HEK293 (cell line): ENCODE measurements around the gene RPS18.

Experiments used
- GFI1B ChIP-seq: fragments of 450-650 bp; formaldehyde crosslinking; IDR thresholded peaks from 2 replicates; pipeline ENCODE4 v1.5.1; 2016; ENCODE audit warnings: missing biosample characterization, missing genetic modification characterization
- GLIS1 ChIP-seq: fragments of 450-650 bp; formaldehyde crosslinking; IDR thresholded peaks from 2 replicates; pipeline ENCODE4 v1.5.1; 2016; ENCODE audit warnings: missing biosample characterization, missing genetic modification characterization
- GLIS2 ChIP-seq: fragments of 450-650 bp; formaldehyde crosslinking; IDR thresholded peaks from 2 replicates; pipeline ENCODE4 v1.5.1; 2016; ENCODE audit warnings: missing biosample characterization, missing genetic modification characterization
- HOXD13 ChIP-seq: sonication (generic); formaldehyde crosslinking; IDR thresholded peaks from 2 replicates; pipeline ENCODE4 v1.8.0; 2022; ENCODE audit warnings: missing genetic modification reagents, borderline replicate concordance
- KLF7 ChIP-seq: fragments of 450-650 bp; formaldehyde crosslinking; IDR thresholded peaks from 2 replicates; pipeline ENCODE4 v1.5.1; 2016; ENCODE audit warnings: missing biosample characterization, missing genetic modification characterization, borderline replicate concordance
- KLF9 ChIP-seq: fragments of 450-650 bp; formaldehyde crosslinking; IDR thresholded peaks from 2 replicates; pipeline ENCODE4 v1.5.1; 2016; ENCODE audit warnings: missing biosample characterization, missing genetic modification characterization, low read depth
- MYNN ChIP-seq: fragments of 450-650 bp; formaldehyde crosslinking; IDR thresholded peaks from 2 replicates; pipeline ENCODE4 v1.5.1; 2016; ENCODE audit warnings: missing biosample characterization, missing genetic modification characterization, borderline replicate concordance
- WT1 ChIP-seq: fragments of 450-650 bp; formaldehyde crosslinking; IDR thresholded peaks from 2 replicates; pipeline ENCODE4 v1.5.1; 2016; ENCODE audit warnings: missing biosample characterization, missing genetic modification characterization
- ZBTB48 ChIP-seq: fragments of 450-650 bp; formaldehyde crosslinking; IDR thresholded peaks from 2 replicates; pipeline ENCODE4 v1.5.1; 2016; ENCODE audit warnings: missing biosample characterization, missing genetic modification characterization
- ZFP3 ChIP-seq: fragments of 450-650 bp; formaldehyde crosslinking; IDR thresholded peaks from 2 replicates; pipeline ENCODE4 v1.5.1; 2016; ENCODE audit warnings: low read depth, missing biosample characterization, missing genetic modification characterization
- ZFP41 ChIP-seq: fragments of 450-650 bp; formaldehyde crosslinking; IDR thresholded peaks from 2 replicates; pipeline ENCODE4 v1.5.1; 2016; ENCODE audit warnings: missing biosample characterization, missing genetic modification characterization, borderline replicate concordance
- ZNF121 ChIP-seq: fragments of 450-650 bp; formaldehyde crosslinking; IDR thresholded peaks from 2 replicates; pipeline ENCODE4 v1.5.1; 2016; ENCODE audit warnings: missing biosample characterization, missing genetic modification characterization
- ZNF169 ChIP-seq: fragments of 450-650 bp; formaldehyde crosslinking; IDR thresholded peaks from 2 replicates; pipeline ENCODE4 v1.5.1; 2016; ENCODE audit warnings: missing biosample characterization, missing genetic modification characterization
- ZNF174 ChIP-seq: fragments of 450-650 bp; formaldehyde crosslinking; IDR thresholded peaks from 2 replicates; pipeline ENCODE4 v1.5.0; 2017; ENCODE audit warnings: missing biosample characterization, mild to moderate bottlenecking, missing genetic modification characterization
- ZNF248 ChIP-seq: fragments of 450-650 bp; formaldehyde crosslinking; IDR thresholded peaks from 2 replicates; pipeline ENCODE4 v1.5.1; 2017; ENCODE audit warnings: missing biosample characterization, missing genetic modification characterization
- ZNF404 ChIP-seq: fragments of 450-650 bp; formaldehyde crosslinking; IDR thresholded peaks from 2 replicates; pipeline ENCODE4 v1.5.1; 2017; ENCODE audit warnings: missing biosample characterization, missing genetic modification characterization
- ZNF426 ChIP-seq: fragments of 450-650 bp; formaldehyde crosslinking; IDR thresholded peaks from 2 replicates; pipeline ENCODE4 v1.5.1; 2017; ENCODE audit warnings: missing biosample characterization, missing genetic modification characterization, mild to moderate bottlenecking, inconsistent platforms, moderate library complexity
- ZNF596 ChIP-seq: fragments of 450-650 bp; IDR thresholded peaks from 2 replicates; pipeline ENCODE4 v1.5.0; 2018; ENCODE audit warnings: missing biosample characterization, mild to moderate bottlenecking, missing genetic modification characterization, moderate library complexity
- ZNF843 ChIP-seq: fragments of 450-650 bp; formaldehyde crosslinking; IDR thresholded peaks from 2 replicates; pipeline ENCODE4 v1.5.1; 2016; ENCODE audit warnings: missing biosample characterization, missing genetic modification characterization
- ZSCAN16 ChIP-seq: fragments of 450-650 bp; formaldehyde crosslinking; IDR thresholded peaks from 2 replicates; pipeline ENCODE4 v1.5.1; 2016; ENCODE audit warnings: missing biosample characterization, missing genetic modification characterization
- TF ChIP-seq, protein P1 (sequence below): fragments of 450-650 bp; formaldehyde crosslinking; conservative IDR thresholded peaks from 2 replicates; pipeline ENCODE4 v1.5.1; 2016; ENCODE audit warnings: low read depth, missing biosample characterization, missing genetic modification characterization
- TF ChIP-seq, protein P2 (sequence below): IDR thresholded peaks from 2 replicates; pipeline ENCODE4 v1.6.1; 2011; ENCODE audit warnings: mild to moderate bottlenecking, low read depth, low read length, borderline replicate concordance
- TF ChIP-seq, protein P3 (sequence below): fragments of 450-650 bp; formaldehyde crosslinking; IDR thresholded peaks from 2 replicates; pipeline ENCODE4 v1.5.1; 2016; ENCODE audit warnings: missing biosample characterization, missing genetic modification characterization
- TF ChIP-seq, protein P4 (sequence below): fragments of 450-650 bp; formaldehyde crosslinking; IDR thresholded peaks from 2 replicates; pipeline ENCODE4 v1.5.1; 2017; ENCODE audit warnings: missing biosample characterization, missing genetic modification characterization
- TF ChIP-seq, protein P5 (sequence below): fragments of 450-650 bp; formaldehyde crosslinking; IDR thresholded peaks from 2 replicates; pipeline ENCODE4 v1.5.1; 2016; ENCODE audit warnings: missing biosample characterization, missing genetic modification characterization

The RPS18 gene

DNA sequence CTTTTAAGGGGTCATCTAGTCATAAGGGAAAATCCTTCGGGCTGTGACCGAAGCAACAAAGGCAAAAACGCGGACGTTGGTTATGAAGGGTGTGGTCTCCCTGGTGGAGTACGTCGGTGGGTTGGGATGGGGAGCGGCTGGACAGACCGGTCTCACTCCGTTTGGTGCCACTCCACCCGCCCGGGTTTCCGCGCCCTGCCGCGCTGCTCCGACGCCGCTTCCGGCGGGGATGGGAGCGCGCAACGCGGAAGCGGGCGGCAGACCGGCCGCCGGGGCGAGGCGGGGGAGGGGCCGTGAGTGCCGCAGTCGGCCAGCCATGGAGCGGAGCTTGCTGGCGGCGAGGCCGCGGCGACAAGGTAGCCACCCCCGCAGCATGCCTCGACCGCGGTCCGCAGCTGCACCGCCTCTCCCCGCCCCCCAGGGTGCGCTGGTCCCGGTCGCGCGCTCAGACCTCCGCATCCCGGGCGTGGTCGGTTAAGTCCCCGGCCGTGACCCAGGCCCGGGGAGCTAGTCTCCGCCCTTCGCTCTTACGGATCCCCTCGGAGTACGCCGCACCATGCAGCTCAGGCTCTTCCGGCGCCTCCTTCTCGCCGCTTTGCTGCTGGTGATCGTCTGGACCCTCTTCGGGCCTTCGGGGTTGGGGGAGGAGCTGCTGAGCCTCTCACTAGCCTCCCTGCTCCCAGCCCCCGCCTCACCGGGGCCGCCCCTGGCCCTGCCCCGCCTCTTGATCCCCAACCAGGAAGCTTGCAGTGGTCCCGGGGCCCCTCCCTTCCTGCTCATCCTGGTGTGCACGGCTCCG, 5.2 kb downstream of the RPS18 start, which contains the start of gene B3GALT4 (continued):
- TF ChIP-seq GFI1B (tag by site-specific recombination) (no peak), ZBTB48 (tag by site-specific recombination) (peak; percentile 56), ZNF248 (tag by site-specific recombination) (no peak), ZNF174 (no peak), ZSCAN16 (tag by site-specific recombination) (0 out of 2 replicates have a peak, but pooled peaks have one; percentile 25), WT1 (tag by site-specific recombination) (peak; percentile 71), GLIS2 (tag by site-specific recombination) (peak; percentile 89; the same call in 1 of the 2 replicates), ZFP3 (tag by site-specific recombination) (no peak), ZNF121 (tag by site-specific recombination) (no peak), ZNF843 (tag by site-specific recombination) (peak; percentile 33), ZNF426 (tag by site-specific recombination) (no peak), ZNF404 (tag by site-specific recombination) (no peak), ZFP41 (no peak), ZNF596 (tag by site-specific recombination) (peak; percentile 72), GLIS1 (tag by site-specific recombination) (peak; percentile 89), MYNN (no peak; the same call in 1 of the 2 replicates), KLF7 (peak; percentile 77), KLF9 (peak; percentile 80), ZNF169 (no peak), HOXD13 (CRISPR knock-in tag) (no peak)
- TF ChIP-seq, protein P1, sequence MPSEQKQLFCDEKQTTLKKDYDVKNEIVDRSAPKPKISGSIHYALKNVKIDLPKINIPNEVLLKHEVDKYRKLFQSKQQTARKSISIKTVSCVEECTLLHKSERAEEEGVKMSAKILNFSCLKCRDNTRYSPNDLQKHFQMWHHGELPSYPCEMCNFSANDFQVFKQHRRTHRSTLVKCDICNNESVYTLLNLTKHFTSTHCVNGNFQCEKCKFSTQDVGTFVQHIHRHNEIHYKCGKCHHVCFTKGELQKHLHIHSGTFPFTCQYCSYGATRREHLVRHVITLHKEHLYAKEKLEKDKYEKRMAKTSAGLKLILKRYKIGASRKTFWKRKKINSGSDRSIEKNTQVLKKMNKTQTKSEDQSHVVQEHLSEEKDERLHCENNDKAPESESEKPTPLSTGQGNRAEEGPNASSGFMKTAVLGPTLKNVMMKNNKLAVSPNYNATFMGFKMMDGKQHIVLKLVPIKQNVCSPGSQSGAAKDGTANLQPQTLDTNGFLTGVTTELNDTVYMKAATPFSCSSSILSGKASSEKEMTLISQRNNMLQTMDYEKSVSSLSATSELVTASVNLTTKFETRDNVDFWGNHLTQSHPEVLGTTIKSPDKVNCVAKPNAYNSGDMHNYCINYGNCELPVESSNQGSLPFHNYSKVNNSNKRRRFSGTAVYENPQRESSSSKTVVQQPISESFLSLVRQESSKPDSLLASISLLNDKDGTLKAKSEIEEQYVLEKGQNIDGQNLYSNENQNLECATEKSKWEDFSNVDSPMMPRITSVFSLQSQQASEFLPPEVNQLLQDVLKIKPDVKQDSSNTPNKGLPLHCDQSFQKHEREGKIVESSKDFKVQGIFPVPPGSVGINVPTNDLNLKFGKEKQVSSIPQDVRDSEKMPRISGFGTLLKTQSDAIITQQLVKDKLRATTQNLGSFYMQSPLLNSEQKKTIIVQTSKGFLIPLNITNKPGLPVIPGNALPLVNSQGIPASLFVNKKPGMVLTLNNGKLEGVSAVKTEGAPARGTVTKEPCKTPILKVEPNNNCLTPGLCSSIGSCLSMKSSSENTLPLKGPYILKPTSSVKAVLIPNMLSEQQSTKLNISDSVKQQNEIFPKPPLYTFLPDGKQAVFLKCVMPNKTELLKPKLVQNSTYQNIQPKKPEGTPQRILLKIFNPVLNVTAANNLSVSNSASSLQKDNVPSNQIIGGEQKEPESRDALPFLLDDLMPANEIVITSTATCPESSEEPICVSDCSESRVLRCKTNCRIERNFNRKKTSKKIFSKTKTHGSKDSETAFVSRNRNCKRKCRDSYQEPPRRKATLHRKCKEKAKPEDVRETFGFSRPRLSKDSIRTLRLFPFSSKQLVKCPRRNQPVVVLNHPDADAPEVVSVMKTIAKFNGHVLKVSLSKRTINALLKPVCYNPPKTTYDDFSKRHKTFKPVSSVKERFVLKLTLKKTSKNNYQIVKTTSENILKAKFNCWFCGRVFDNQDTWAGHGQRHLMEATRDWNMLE (tag by site-specific recombination) = no peak
- TF ChIP-seq, protein P2, sequence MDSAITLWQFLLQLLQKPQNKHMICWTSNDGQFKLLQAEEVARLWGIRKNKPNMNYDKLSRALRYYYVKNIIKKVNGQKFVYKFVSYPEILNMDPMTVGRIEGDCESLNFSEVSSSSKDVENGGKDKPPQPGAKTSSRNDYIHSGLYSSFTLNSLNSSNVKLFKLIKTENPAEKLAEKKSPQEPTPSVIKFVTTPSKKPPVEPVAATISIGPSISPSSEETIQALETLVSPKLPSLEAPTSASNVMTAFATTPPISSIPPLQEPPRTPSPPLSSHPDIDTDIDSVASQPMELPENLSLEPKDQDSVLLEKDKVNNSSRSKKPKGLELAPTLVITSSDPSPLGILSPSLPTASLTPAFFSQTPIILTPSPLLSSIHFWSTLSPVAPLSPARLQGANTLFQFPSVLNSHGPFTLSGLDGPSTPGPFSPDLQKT = peak; percentile 34; the same call in 1 of the 2 replicates
- TF ChIP-seq, protein P3, sequence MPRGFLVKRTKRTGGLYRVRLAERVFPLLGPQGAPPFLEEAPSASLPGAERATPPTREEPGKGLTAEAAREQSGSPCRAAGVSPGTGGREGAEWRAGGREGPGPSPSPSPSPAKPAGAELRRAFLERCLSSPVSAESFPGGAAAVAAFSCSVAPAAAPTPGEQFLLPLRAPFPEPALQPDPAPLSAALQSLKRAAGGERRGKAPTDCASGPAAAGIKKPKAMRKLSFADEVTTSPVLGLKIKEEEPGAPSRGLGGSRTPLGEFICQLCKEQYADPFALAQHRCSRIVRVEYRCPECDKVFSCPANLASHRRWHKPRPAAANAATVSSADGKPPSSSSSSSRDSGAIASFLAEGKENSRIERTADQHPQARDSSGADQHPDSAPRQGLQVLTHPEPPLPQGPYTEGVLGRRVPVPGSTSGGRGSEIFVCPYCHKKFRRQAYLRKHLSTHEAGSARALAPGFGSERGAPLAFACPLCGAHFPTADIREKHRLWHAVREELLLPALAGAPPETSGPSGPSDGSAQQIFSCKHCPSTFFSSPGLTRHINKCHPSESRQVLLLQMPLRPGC (tag by site-specific recombination) = 0 out of 2 replicates have a peak, but pooled peaks have one; percentile 9
- TF ChIP-seq, protein P4, sequence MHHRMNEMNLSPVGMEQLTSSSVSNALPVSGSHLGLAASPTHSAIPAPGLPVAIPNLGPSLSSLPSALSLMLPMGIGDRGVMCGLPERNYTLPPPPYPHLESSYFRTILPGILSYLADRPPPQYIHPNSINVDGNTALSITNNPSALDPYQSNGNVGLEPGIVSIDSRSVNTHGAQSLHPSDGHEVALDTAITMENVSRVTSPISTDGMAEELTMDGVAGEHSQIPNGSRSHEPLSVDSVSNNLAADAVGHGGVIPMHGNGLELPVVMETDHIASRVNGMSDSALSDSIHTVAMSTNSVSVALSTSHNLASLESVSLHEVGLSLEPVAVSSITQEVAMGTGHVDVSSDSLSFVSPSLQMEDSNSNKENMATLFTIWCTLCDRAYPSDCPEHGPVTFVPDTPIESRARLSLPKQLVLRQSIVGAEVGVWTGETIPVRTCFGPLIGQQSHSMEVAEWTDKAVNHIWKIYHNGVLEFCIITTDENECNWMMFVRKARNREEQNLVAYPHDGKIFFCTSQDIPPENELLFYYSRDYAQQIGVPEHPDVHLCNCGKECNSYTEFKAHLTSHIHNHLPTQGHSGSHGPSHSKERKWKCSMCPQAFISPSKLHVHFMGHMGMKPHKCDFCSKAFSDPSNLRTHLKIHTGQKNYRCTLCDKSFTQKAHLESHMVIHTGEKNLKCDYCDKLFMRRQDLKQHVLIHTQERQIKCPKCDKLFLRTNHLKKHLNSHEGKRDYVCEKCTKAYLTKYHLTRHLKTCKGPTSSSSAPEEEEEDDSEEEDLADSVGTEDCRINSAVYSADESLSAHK (tag by site-specific recombination) = 0 out of 2 replicates have a peak, but pooled peaks have one; percentile 44
- TF ChIP-seq, protein P5, sequence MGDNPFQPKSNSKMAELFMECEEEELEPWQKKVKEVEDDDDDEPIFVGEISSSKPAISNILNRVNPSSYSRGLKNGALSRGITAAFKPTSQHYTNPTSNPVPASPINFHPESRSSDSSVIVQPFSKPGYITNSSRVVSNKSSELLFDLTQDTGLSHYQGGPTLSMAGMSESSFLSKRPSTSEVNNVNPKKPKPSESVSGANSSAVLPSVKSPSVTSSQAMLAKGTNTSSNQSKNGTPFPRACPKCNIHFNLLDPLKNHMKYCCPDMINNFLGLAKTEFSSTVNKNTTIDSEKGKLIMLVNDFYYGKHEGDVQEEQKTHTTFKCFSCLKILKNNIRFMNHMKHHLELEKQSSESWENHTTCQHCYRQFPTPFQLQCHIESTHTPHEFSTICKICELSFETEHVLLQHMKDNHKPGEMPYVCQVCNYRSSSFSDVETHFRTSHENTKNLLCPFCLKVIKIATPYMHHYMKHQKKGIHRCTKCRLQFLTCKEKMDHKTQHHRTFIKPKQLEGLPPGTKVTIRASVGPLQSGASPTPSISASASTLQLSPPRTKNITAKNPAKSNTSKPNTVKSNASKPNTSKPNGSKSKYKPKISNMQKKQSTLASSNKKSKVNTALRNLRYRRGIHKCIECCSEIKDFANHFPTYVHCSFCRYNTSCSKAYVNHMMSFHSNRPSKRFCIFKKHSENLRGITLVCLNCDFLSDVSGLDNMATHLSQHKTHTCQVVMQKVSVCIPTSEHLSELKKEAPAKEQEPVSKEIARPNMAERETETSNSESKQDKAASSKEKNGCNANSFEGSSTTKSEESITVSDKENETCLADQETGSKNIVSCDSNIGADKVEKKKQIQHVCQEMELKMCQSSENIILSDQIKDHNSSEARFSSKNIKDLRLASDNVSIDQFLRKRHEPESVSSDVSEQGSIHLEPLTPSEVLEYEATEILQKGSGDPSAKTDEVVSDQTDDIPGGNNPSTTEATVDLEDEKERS (tag by site-specific recombination) = no peak
